Measurements from ENCODE around the gene WDR35.
A peak's percentile ranks its signal among the peaks of the same experiment; 100 is the strongest.

WDR35 gene

DNA sequence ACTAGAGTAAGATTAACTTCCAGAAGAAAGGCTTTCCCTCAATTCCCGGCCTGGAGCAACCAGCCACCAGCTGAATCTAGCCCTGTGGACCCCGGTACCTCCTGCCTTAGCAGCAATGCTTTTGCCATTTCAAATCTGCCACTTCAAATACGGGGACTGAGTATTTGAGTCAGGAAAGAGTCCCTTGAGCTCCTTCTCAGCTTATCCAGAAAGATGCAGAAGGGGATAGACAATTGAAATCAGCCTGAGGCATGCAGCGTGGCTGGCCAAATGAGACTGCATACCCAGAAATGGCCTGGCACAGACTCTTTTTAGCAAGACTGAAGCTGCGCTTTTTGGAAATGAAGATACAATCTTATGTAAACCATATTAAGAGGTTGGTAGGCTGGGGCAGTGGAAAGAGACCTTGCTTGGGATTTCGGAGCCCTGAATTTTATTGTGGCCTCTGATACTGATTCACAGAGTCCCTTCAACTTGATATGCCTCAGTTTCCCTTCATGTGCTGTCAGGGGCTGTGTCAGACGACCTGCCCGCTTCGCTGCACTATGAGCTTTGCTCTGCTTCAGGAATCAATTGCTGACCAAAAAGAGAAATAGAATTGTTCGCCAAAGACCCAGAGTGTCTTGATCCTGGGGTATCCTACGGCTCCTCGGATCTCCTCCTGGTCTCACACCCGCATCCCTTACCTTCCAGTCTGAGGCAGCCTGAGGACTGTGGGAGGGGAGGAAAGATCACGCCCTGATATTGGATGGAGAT, 21.5 kb upstream of the WDR35 start:
- no peak for DNase-seq (ENCODE audit: low read depth)

DNA sequence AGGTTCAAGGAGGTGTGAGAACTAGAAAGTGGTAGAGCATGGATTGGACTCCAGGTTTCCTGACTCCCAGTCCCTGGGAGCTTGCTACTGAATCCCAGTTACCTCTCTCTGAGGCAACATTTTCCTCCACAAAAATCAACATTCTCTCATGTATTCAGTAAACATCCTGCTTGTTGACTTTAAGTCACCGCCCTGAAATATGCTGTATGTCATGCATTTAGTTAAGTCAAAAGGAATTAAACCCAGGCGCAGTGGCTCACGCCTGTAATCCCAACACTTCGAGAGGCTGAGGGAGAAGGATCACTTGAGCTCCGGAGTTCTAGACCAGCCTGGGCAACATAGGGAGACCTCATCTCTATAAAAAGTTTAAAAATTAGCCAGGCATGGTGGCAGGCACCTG, 18.8 kb upstream of the WDR35 start:
- no peak for DNase-seq (ENCODE audit: low read depth)

DNA sequence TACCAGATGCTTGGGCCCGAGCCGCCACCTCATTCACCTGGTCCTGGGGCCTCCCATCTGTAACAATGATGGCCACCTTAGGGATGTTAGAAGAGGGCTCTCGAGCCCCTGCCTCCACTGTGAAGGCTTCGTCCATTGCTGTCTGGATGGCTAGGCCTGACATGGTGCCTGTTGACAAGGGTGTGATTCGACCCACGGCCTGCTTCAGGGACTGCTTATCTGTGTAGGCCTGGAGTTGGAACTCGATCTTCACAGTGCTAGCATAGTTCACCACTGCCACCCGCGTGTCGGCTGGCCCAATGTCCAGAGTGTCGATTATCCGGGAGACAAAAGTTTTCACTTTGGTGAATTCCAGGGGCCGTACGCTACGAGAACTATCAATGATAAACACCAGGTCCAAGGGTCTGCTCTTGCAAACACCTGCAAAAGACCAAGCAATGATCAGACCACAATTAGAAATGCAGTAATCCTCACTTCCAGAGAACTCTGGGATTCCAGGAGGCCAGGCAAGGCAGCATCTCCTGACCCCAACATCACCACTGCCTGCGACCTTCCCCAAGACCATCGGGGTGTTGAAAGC, 16.1 kb upstream of the WDR35 start:
- no peak for DNase-seq (ENCODE audit: low read depth)

DNA sequence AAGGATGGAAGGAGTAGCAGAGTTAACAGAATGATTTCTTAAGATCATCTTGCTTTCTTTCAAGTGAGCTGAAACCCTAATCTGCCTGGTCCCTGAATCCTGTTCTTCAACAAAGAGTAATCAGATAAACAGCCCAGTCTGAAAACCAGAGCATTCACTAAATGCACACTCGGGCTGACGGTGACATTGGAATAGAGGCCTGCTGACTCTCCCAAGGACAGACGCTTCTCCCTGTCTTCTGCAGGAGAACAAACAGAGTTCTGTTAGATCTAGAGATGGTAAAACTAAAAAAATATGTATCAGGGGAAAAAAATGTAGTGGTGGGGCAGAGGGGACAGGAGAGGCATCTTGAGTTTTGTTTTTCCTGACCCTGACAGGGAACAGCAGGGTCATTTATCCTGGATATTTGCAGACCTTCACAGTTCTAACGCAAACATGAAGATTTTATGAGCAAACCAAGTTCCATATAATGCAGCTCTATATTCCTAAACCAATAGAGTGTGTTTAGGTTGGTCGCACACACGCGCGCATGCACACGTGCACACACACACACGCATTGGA, 15.2 kb upstream of the WDR35 start:
- no peak for DNase-seq (ENCODE audit: low read depth)

DNA sequence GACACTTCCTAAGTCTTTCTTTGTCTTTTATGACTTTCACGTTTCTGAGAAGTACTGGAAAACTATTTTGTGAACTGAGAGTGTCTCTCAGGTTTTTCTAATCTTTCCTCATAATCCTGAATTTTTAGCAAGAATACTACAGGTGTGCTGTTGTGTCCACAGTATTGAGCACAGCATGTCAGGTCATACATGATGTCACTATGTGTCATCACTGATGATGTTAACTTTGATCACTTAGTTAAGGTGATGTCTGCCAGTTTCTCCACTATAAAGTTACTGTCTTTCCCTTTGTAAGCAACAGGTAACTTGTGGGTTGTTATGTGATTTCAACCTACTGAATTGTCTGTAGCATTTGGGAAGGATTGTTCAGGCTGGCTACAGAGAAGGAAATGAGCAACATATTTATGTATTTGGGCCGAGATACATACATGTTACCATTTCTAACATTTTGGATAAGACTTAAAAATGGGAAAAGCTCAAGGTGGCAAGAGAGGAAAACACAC, 11.5 kb upstream of the WDR35 start:
- DNase-seq (ENCODE audit: low read depth), result no peak

DNA sequence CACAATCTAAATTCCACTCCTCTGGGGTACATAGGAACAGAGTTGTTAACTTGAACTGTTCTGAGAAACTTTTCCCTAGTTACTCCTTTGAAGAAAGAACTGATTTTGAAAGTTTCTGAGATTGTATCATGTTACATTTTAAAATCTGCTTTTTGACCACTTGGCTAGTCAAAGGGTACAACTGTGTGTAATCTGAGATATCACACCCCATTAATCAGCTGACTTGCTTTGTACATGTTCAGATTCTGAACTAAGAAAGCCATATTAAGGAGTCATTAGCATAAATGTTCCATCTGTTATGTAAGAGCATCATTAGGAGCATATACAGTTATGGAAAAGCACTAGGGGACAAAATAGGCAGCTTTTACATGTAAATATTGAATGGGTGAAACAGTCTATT, 3.8 kb upstream of the WDR35 start:
- no peak for DNase-seq (ENCODE audit: low read depth)

DNA sequence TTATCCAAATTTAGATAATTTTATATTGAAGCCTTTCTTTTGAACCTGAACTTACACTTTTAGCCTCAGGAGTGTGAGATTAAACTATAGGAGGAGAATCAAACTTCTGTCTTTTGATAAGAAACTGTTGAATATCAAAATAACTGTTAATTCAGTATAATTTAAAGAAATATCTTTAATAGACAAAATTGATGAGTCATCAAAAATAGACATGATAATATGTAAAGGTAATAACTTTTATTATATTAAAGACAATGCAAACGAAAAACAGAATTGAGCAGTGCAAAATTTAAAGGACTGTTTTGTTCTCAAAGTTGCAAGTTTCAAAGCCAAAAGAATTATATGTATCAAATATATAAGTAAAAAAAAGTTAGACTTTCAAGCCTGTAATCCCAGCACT, 2.0 kb upstream of the WDR35 start:
- no peak for DNase-seq (ENCODE audit: low read depth)

DNA sequence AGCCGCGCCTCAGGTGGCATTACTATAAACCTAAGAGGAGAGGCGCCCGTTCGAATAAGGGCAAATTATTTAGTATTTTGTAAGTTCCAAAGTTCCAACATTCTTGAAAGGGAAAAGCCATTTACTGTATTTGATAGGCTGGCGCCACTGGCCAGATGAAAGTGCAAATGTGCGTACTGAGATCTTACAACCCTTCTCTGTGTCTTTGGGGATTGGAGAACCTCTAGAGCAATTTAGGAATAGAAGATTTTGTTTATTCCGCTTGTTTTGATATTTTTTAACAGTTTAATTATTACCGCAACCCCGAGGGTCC, 467 bp upstream of the WDR35 start:
- no peak for DNase-seq (ENCODE audit: low read depth)

DNA sequence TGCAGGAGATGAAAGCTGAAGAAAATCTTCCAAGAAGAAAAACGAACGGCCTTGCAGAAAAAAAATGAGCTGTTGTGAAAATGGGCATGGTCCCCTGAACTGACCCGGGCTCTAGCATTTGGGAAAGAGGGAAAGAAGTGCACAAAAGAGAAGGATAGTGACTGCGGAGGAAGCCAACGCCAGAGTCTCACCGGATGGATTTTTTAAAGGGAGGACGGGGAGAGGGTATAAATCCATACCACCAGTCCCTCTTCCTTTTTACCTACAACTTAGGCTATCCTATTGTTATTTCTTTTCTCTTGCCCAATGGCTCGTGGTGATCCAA, 601 bp downstream of the WDR35 start:
- DNase-seq (ENCODE audit: low read depth), result no peak

DNA sequence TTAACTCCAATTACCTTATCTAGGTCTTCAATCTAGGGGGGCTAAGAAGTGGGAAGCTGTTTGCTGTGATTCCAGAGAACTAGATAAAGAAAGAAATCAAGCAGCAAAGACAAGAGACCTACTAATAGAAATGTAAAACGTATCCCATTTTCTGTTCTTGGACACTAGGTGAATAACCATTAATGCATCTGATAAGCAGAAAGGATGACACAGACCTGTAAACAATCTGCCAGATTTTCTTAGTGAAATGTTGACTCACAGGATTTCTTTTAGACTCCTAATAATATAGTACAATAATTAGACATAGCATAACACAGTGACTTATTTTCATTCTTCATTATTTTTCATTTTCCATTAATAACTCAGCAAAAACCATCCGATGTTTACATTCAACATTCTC, 1.3 kb downstream of the WDR35 start:
- no peak for DNase-seq (ENCODE audit: low read depth)

DNA sequence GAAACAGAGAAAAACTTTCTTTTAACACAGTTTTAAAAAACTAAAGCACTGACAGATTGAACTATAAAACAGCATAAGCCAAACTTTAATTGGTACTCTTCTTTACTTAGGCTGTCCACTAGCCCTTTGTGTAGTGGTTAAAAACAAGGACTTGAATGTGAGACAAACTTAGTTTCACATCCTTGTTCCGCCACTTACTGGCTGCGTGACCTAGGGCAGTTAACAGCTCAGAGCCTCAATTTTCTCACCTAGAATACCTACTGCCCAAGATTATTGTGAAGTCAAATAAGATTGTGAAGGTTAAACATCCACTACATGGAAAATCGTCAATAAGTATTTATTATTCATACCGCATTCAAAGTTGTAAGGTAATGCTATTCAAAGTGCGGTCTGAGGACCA, 2.0 kb downstream of the WDR35 start:
- no peak for DNase-seq (ENCODE audit: low read depth)

DNA sequence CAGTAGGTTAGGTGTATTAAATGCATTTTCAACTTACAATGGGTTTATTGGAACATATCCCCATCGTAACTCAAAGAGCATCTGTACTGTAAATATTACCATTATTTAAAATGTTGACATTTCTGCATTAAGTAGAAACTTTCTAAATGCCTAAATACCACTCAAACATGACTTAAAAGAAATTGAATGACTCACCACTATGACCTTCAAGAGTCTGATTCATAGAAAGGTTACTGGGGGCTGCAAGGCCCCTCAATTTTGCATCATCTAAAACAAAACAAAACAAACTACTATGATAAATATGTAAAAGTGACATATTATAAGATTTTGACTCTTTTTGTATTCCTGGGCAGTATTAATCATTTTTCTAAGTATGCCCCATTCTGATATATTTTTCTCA, 7.6 kb downstream of the WDR35 start:
- DNase-seq (ENCODE audit: low read depth), result no peak

DNA sequence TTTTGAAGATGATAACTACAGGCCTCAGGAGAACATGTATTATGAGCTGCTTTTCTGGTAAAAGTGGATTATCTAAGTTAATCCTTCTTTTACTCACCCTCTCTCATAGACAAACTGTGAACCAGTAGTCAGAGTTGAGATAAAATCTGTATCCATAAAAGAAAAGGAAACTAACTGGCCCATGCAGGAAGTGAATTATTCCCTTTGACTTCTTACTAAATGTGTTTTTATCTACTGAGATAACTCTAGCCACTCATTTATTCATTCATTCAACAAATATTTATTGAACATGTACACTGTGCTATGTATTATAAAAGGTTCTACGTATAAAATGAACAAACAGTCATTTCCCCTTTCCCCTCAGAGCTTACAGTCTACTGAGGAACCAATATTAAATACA, 10.0 kb downstream of the WDR35 start:
- DNase-seq (ENCODE audit: low read depth), result no peak

DNA sequence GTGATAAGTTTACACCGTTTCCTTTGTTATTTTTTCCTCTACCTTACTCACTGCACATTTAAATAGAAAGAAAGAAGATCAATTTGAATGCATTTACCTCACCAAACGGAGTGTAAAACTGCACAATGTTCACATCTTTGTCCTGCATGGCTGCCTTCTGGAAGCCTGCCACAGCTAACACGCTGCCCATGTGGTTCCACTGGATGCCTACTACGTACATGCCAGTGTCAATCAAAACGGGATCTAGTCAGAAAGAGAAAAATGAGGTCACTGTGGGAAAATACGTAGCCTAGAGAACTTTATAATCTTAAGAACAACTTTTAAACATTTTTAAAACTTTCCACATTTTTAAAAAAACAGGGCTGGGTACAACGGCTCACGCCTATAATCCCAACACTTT, 16.4 kb downstream of the WDR35 start:
- no peak for DNase-seq (ENCODE audit: low read depth)

DNA sequence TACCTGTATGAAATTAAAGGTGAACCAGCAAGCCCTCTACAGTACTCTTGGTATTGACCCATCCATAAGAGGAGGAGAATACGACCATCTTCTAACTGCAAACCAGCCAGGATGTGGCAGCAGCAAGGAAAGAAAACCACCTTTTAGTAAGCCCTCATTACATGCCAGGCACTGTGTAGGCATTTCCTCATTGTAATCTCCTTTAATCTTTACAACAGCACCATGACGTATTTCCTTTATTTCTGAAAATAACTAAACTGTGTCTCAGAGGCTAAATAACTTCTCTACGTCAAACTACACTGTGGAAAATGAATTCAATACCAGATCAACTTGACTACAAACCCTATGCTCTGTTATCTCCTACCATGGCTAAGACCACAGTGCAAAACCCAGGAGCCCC, 18.2 kb downstream of the WDR35 start:
- DNase-seq (ENCODE audit: low read depth), result no peak

DNA sequence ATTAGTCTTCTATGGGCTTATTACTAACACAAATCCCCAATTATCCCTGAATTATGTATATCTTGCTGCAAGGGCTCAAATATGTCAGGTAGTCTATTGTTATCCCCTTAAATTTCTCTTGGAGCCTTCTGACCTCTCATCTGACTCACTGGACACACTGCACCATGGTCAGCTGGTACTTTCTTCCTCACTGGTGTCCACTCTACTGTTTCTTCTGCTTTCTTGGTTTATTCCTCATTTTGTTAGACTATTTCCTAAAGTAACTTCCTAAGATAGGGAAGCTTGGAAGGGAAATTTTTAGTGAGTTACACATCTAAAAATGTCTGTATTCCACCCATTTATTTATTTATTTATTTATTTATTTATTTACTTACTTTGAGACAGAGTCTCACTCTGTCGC, 26.5 kb downstream of the WDR35 start:
- no peak for DNase-seq (ENCODE audit: low read depth)

DNA sequence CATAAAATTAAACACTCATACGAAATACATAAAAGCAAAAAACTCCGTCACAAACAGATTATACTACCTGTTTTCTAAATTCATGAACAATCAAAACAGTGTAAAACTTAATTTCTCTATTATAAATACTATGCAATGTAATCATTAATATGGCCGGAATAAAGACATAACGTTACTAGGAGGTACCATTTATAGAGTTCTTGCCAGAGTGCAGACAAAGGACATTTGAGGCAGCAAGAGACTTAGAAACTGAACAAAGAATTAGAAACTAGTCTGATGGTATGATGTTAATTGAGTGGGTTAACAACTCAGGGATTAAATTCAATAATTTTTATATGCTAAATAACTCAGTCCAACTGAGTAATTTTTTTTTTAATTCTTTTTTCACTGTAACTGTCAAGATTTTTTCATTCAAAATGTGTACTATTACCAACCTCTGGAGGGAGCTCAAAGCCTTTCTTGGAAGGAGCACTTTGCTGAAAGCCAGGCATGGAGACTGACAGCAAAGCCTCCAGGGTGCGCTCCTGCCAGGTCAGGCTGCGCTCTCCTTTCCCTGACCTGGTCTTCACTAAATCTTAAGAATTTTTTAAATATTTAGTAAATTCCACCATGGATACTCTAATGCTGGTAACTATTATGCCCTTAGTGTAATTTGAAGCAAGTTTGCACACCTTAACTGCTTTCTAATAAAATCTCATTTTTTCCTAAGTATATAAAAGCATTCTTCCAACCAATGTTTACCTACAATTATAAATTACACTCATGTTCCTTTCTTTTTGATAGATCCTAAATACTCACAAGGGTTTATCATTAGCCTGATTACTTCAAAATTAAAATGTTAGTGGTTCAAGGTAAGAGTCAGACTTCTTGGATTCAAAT, 34.1 kb downstream of the WDR35 start:
- DNase-seq (ENCODE audit: low read depth), result peak; percentile 65

DNA sequence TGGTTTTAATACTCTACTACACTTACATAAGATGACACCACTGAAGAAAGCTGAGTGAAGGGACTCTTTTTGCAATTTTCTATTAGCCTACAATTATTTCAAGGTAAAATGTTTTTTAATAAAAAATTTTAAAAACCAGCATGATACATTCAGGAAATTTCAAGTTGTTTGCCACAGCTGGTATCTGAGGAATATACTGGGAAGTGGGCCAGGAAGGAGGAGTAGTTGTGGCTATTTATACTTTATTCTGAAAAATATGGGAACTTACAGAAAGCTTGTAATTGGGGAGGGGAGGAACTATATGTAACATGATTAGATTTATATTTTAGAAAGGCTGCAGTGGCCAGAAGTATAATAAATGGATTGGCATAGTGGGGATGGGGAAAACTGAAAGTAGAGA, 40.8 kb downstream of the WDR35 start:
- peak; percentile 39 for DNase-seq (ENCODE audit: low read depth)

DNA sequence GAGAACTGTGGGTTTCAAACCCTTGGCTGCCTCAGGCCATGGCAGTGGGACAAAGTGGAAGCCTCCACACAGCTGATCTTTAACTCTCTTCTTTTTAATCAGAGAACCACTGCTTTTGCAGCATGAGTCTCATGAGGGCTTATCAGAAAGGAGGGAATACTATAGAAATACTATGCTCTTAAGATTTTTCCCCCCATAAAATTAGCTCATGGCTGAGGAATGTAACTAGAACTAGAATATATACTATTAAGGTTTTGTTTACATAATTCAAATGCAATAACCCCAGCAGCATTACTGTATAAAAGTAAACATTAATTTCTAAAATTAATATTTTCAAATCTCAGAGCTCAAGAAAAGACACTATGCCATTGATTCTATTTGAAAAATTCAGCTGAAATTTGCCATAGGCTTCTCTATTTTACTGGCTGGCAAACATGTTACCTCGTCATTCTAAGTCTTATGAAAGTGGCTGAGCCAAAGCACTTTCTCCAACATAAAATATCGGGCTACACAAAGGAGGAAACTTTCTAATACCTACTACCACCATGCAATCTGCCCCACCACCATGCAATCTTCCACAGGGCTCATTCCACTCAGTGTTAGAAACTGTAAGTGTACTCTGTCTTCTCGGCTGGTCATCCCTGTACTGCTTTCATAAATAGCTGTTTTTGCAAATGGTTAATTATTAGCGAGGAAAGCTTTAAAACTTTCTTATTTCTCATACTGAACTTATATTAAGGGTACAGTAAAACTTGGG, 42.5 kb downstream of the WDR35 start:
- DNase-seq (ENCODE audit: low read depth), result no peak

DNA sequence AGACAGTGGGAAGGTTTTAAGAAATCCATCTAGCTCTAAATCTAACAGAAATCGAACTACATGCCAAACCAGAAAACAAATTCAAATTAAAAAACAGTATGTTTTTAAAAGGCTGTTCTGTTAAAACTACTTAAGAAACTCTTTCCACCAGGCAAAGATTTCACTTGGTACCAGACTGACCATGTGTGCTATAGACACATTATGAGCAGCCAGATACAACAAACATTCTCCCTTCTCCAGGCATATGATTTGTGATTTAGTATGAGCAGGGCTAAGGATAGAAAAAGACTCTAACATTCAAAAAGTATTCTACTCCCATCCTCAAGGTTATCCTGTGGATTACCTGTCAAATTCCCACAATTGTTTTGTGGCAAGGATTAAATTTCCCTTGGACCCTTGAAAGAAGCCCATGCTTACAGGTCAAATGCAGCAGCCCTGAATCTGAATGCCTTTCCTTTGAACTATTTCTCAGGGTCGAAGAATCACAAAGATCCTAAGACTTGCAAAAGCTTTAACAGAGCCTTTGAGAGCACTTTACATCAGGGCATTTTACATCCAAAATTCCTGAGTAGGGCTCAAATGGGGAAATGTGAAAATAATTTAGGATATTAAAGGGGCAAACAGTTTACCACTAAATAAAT, 45.6 kb downstream of the WDR35 start:
- DNase-seq (ENCODE audit: low read depth), result no peak

DNA sequence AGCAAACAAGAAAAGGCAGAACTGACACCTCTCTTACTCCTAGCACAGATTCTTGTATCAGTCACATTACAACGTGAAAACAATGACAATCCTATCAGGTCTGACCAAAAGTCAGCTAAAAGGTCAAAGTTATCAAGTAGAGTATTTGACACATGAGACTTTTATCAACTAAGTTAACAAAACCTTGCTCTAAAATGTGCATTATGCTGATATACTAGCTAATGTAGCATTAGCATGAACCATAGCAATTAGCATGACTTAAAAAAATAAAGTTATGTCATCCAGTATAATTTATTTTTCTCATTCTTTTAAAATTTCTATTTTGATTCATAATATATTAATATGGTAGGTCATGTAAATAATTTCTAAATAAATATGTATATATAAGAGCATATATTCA, 46.7 kb downstream of the WDR35 start:
- no peak for DNase-seq (ENCODE audit: low read depth)

DNA sequence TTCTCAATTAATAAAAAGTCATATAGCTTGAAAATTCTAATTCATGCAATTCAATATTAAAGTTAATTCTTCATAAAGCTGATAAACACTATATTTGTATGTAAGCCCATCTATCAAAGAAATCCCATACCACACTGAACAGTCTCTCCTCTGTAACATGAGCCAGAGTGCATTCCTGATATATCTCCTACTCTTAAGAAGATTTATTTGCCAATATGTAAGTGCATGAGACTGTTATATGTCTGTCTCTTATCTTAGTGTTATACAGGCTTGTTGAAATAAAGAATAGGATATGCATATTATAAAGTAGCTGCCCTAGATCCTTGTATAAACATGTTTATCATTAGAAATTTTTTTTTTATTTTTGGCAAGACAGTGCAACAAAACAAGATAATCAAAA, 47.7 kb downstream of the WDR35 start:
- DNase-seq (ENCODE audit: low read depth), result no peak

All from fibroblast of gingiva (primary cell).